CD4-positive, alpha-beta T cell (primary cell): Measurements from ENCODE around the gene IQCF6. TPM values are rescaled to one million over a fixed set of nuclear protein-coding genes. Genes with fewer than 3 reads are reported as not detected.

Source experiments
- ATAC-seq: fragments of 200-7000 bp; cut with Tn5 transposase; one replicate; pipeline ENCODE4 v1.10.0; 2022; ENCODE audit warnings: mild to moderate bottlenecking; ENCODE audit not compliant: poor library complexity
- CTCF ChIA-PET: fragments of 350-600 bp; sonication (Branson Sonifier 250); formaldehyde crosslinking; loops from one replicate; lab custom pipeline; 2021; ENCODE audit warnings: antibody characterized with exemption, inconsistent platforms; lab: Charles Lee
- POLR2A ChIA-PET: fragments of 350-600 bp; sonication (Branson Sonifier 250); formaldehyde crosslinking; loops from one replicate; lab custom pipeline; 2021; ENCODE audit warnings: antibody characterized with exemption, inconsistent platforms; lab: Charles Lee
- DNase-seq, 14 experiments: peaks; one replicate each; pipeline ENCODE4 v3.0.0-alpha.2; 2013 to 2020; ENCODE audit warnings: mixed read lengths in 2 of 14
- H3K27ac ChIP-seq, 2 donors: one replicate each; pipeline versions ENCODE4 v1.5.1 to v1.7.0; 2013; ENCODE audit warnings: low read length in 2 of 2, low read depth in 1 of 2, mild to moderate bottlenecking in 1 of 2
- H3K27me3 ChIP-seq, 2 experiments: 1 replicate in 1 of 2; 2 replicates in 1 of 2; pipeline versions ENCODE4 v1.6.1 to v1.7.0; 2013; ENCODE audit warnings: low read length in 2 of 2, control low read depth in 1 of 2, mild to moderate bottlenecking in 1 of 2, moderate library complexity in 1 of 2; ENCODE audit not compliant: insufficient read depth in 2 of 2, control insufficient read depth in 1 of 2
- H3K36me3 ChIP-seq: one replicate; pipeline ENCODE4 v1.6.1; 2013; ENCODE audit warnings: low read length, control low read depth; ENCODE audit not compliant: insufficient read depth
- H3K4me1 ChIP-seq: one replicate; pipeline ENCODE4 v1.6.1; 2013; ENCODE audit warnings: low read length, control low read depth; ENCODE audit not compliant: insufficient read depth
- H3K4me3 ChIP-seq: one replicate; pipeline ENCODE4 v1.5.1; 2013; ENCODE audit warnings: mild to moderate bottlenecking, low read length, moderate library complexity
- H3K9me3 ChIP-seq, 2 experiments: 1 replicate in 1 of 2; 2 replicates in 1 of 2; pipeline versions ENCODE4 v1.6.1 to v1.7.0; 2013; ENCODE audit warnings: low read length in 2 of 2, mild to moderate bottlenecking in 2 of 2, control low read depth in 1 of 2, moderate library complexity in 1 of 2; ENCODE audit not compliant: control insufficient read depth in 1 of 2, insufficient read depth in 1 of 2
- H3K27ac Mint-ChIP-seq: one replicate; pipeline ENCODE4 v1.8.0; 2020; ENCODE audit warnings: mixed read lengths
- H3K27me3 Mint-ChIP-seq: one replicate; pipeline ENCODE4 v1.8.0; 2021; ENCODE audit warnings: mixed read lengths
- H3K36me3 Mint-ChIP-seq: one replicate; pipeline ENCODE4 v1.8.0; 2021; ENCODE audit warnings: low read depth, mixed read lengths
- H3K4me1 Mint-ChIP-seq: one replicate; pipeline ENCODE4 v1.8.0; 2021; ENCODE audit warnings: low read depth, mixed read lengths
- H3K4me3 Mint-ChIP-seq: one replicate; pipeline ENCODE4 v1.8.0; 2020; ENCODE audit warnings: mild to moderate bottlenecking, mixed read lengths
- H3K9me3 Mint-ChIP-seq: one replicate; pipeline ENCODE4 v1.8.0; 2020; ENCODE audit warnings: mixed read lengths
- CTCF ChIP-seq: fragments of 200-600 bp; IDR thresholded peaks from one replicate; pipeline ENCODE4 v1.8.0; 2022; ENCODE audit warnings: antibody characterized with exemption, mild to moderate bottlenecking
- intact Hi-C, 2 experiments: fragments of 100-400 bp; cut with DNase I in 1 of 2; cut with micrococcal nuclease in 1 of 2; formaldehyde crosslinking; loops; one replicate each; pipeline versions ENCODE4 v1.15.1 to v1.9.0; 2023 to 2025; cut with DNase I, micrococcal nuclease
- total RNA-seq, 174 experiments: library from RNA in 2 of 174; stranded (reverse) in 2 of 174; gene quantifications; one replicate each; pipeline ENCODE4 v1.2.3 and lab custom pipeline; 2021 to 2026

IQCF6 gene
- total RNA-seq, 2 experiments from 2014 or later: not detected

DNA sequence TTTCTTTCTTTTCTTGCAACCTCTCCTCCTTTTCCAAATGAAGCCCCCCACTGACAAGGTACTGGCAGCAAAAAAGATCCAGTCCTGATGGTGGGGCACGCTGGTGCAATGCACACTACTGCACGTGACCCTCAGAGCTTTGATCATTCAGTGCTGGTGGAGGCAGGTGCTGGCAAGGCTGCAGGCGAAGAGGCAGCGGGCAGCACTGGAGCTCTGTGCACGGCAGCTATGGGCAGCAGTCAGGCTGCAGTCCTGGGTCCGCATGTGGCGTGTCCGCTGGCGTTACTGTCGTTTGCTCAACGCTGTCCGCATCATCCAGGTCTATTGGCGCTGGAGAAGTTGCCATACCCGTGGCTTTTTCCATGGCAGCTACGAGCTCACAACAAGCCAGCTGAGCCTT, 40.1 kb upstream of the IQCF6 start:
- CTCF ChIA-PET: no interaction called here
- Mint-ChIP-seq H3K27ac (no peak overlapping the region), H3K36me3 (no peaks in the 10 kb centered on the region), H3K4me3 (no peak overlapping the region), H3K4me1 (peaks cover 6% of the 10 kb centered on the region), H3K9me3 (peaks cover 3% of the 10 kb centered on the region), H3K27me3 (peaks cover 40% of the 10 kb centered on the region)
- Histone ChIP-seq H3K27ac (no peak overlapping the region), H3K9me3 (peaks cover 0 to 5% of the 10 kb centered on the region in 2 experiments), H3K36me3 (no peaks in the 10 kb centered on the region), H3K4me1 (peaks cover 3% of the 10 kb centered on the region), H3K4me3 (no peak overlapping the region), H3K27me3 (peaks cover 3 to 8% of the 10 kb centered on the region in 2 experiments)
- DNase-seq: no peak
- POLR2A ChIA-PET: no interaction called here
- intact Hi-C loops: no loop called here
- ATAC-seq: no peak
- no peak for TF ChIP-seq CTCF

DNA sequence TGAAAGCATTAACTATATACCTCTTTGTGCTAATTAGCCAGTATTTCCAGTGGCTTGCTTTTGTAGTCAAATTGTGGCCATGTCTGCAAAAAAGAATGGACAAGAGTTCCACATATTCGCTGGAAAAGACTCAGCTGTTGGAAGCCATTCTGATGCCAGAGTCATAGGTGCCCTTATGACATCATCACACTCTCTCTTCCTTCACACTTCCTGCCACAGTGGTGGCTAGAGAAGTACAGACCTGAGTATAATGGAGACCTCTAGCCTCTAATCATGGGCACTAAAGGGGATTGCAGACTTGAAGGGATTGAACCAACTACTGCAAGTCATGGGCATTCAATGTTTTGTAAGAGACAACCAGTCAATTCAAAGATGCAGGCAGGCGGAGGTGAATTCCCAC, 38.3 kb upstream of the IQCF6 start:
- CTCF ChIA-PET: no interaction called here
- H3K4me1 Mint-ChIP-seq: no peaks in the 10 kb centered on the region
- POLR2A ChIA-PET: no interaction called here

GRCh38 chr3:51816723-51817122, 37.7 kb upstream of the IQCF6 start:
- Mint-ChIP-seq H3K36me3 (no peaks in the 10 kb centered on the region), H3K27me3 (peaks cover 24% of the 10 kb centered on the region), H3K4me3 (no peak overlapping the region), H3K9me3 (peaks cover 1% of the 10 kb centered on the region), H3K4me1 (no peaks in the 10 kb centered on the region), H3K27ac (no peak overlapping the region)
- no peak for ATAC-seq
- DNase-seq: no peak
- Histone ChIP-seq H3K27me3 (peaks cover 3 to 8% of the 10 kb centered on the region in 2 experiments), H3K36me3 (no peaks in the 10 kb centered on the region), H3K4me3 (no peak overlapping the region), H3K27ac (no peak overlapping the region), H3K9me3 (peaks cover 0 to 5% of the 10 kb centered on the region in 2 experiments), H3K4me1 (peaks cover 3% of the 10 kb centered on the region)
- intact Hi-C loops: no loop called here
- CTCF ChIA-PET: no interaction called here
- TF ChIP-seq CTCF: no peak
- POLR2A ChIA-PET: no interaction called here

More for the DNA sequence above, 38.3 kb upstream of the IQCF6 start:
- Histone ChIP-seq H3K36me3 (no peaks in the 10 kb centered on the region), H3K9me3 (peaks cover 0 to 5% of the 10 kb centered on the region in 2 experiments), H3K4me3 (no peak overlapping the region), H3K4me1 (peaks cover 3% of the 10 kb centered on the region), H3K27ac (no peak overlapping the region), H3K27me3 (peaks cover 3 to 8% of the 10 kb centered on the region in 2 experiments)
- no peaks in the 10 kb centered on the region for H3K36me3 Mint-ChIP-seq
- ATAC-seq (no peak), DNase-seq (no peak)
- peaks cover 27% of the 10 kb centered on the region for H3K27me3 Mint-ChIP-seq
- TF ChIP-seq CTCF: no peak
- no peak overlapping the region for H3K27ac Mint-ChIP-seq
- H3K4me3 Mint-ChIP-seq: no peak overlapping the region
- intact Hi-C loops: no loop called here
- peaks cover 3% of the 10 kb centered on the region for H3K9me3 Mint-ChIP-seq
